Stomach (tissue), 4 donors: ENCODE data around the gene PPP1R9A.

Source experiments
- EP300 ChIP-seq: sonication (generic); formaldehyde crosslinking; IDR thresholded peaks from one replicate; pipeline ENCODE4 v1.6.1; 2017; ENCODE audit warnings: antibody characterized with exemption
- POLR2A ChIP-seq, 4 donors: fragments of 450-650 bp; IDR thresholded peaks; one replicate each; pipeline ENCODE4 v1.6.1; 2016; ENCODE audit warnings: antibody characterized with exemption in 4 of 4, control low read depth in 2 of 4, mild to moderate bottlenecking in 1 of 4, moderate library complexity in 1 of 4
- POLR2AphosphoS5 ChIP-seq, 3 donors: sonication (generic); formaldehyde crosslinking; IDR thresholded peaks; one replicate each; pipeline ENCODE4 v1.6.1; 2016; ENCODE audit warnings: antibody characterized with exemption in 3 of 3
- TF ChIP-seq, protein P1 (sequence below), 7 experiments: fragments of 450-650 bp in 4 of 7; fragments of 200-600 bp in 3 of 7; sonication (generic) in 3 of 7; IDR thresholded peaks; one replicate each; pipeline ENCODE4 v1.5.1; 2016 to 2019; ENCODE audit warnings: antibody characterized with exemption in 7 of 7, control low read depth in 2 of 7, mild to moderate bottlenecking in 1 of 7

DNA sequence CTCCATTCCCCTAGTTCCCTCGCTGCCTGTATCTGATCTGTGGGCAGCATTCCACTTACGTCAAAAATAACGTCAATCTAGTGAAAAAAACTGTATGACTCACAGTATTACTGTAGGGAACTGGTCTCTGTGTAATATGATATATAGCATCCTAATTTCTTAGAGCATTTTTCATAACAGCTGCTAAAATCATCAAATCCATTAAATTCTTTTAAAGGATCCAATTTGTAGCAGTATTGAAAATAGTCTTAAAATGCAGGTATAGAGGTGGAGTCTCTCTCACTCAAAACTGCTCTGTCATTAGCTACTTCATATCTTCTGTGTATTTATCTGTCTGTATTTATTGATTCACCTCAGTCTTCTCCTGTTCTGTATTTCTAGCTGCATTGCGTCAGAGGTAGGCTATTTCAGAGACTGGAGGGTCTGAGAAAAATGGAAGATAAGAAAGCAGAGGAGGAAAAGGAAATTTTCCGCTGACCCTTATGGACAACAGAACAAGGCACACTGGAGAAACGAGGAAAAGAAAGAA is 357.0 kb downstream of the PPP1R9A start:
- TF ChIP-seq, protein P1, sequence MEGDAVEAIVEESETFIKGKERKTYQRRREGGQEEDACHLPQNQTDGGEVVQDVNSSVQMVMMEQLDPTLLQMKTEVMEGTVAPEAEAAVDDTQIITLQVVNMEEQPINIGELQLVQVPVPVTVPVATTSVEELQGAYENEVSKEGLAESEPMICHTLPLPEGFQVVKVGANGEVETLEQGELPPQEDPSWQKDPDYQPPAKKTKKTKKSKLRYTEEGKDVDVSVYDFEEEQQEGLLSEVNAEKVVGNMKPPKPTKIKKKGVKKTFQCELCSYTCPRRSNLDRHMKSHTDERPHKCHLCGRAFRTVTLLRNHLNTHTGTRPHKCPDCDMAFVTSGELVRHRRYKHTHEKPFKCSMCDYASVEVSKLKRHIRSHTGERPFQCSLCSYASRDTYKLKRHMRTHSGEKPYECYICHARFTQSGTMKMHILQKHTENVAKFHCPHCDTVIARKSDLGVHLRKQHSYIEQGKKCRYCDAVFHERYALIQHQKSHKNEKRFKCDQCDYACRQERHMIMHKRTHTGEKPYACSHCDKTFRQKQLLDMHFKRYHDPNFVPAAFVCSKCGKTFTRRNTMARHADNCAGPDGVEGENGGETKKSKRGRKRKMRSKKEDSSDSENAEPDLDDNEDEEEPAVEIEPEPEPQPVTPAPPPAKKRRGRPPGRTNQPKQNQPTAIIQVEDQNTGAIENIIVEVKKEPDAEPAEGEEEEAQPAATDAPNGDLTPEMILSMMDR (IDR thresholded peaks at IDR 0.05) = no peak
- TF ChIP-seq POLR2AphosphoS5 (IDR thresholded peaks at IDR 0.05) (no peak), POLR2A (IDR thresholded peaks at IDR 0.05) (no peak), EP300 (no peak)
